NT2/D1 (cell line): ENCODE results near the gene INS.

ENCODE experiments used
- SUZ12 ChIP-seq: IDR thresholded peaks from 2 replicates; pipeline ENCODE4 v1.6.1; 2011; ENCODE audit not compliant: insufficient read length, insufficient read depth; ENCODE audit errors: extremely low read depth
- YY1 ChIP-seq: IDR thresholded peaks from 2 replicates; pipeline ENCODE4 v1.6.1; 2011; ENCODE audit not compliant: insufficient read length, insufficient read depth
- ZNF274 ChIP-seq: IDR thresholded peaks from 2 replicates; pipeline ENCODE4 v1.6.1; 2011; ENCODE audit warnings: mild to moderate bottlenecking, low read depth, low read length

DNA sequence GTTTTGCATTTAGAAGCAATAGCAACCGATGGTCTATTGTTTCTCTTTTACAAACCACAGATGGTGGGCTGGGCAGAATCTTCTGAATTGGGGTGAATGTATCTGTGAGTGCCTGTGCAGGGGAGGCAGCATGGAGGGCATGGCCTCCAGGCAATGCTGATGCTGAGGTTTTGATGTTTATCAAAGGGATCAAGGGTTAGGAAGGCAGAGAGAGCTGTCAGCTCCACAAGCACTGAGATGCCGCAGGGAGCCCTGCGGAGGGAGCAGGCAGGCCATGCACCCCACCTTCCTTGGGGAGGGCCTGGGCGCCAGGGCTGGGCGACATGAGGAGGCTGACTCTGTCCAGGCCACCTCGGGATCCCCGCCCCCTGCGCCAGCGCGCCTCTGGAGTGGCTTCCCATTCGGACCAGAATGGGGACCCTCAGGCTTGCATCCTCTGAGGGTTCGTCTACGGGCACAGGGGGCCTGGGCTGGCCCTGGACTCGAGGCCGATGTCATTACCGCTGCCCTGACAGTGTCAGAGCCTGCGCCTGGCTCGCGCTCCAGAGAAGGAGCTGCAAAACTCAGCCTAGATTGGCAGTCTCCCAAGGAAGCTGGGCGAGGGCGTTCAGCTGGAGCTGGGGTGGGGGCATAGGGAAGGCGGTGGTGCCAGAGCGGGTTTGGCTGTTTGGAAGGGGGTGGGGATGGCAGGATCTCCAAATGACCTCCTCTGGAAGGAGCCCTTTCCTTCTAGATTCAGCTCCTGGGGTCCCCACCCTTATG lies 24.5 kb upstream of the INS start:
- TF ChIP-seq YY1 (no peak), ZNF274 (no peak), SUZ12 (no peak)
